WERI-Rb-1 (cell line): ENCODE measurements around the gene SLCO2B1.
A peak's percentile ranks its signal among the peaks of the same experiment; 100 is the strongest.

Experiments used
- DNase-seq: peaks from one replicate; pipeline ENCODE4 v3.0.0-alpha.2; 2020
- H3K27ac ChIP-seq: fragments of 250-450 bp; sonication (Bioruptor Pico); 2 replicates; pipeline ENCODE4 v1.5.1; 2020; ENCODE audit warnings: mild to moderate bottlenecking, moderate library complexity
- H3K27me3 ChIP-seq: fragments of 250-450 bp; sonication (Bioruptor Pico); 2 replicates; pipeline ENCODE4 v1.5.1; 2021; ENCODE audit warnings: mild to moderate bottlenecking, low read depth, moderate library complexity; ENCODE audit not compliant: insufficient read depth, severe bottlenecking
- H3K36me3 ChIP-seq: fragments of 250-450 bp; sonication (Bioruptor Pico); 2 replicates; pipeline ENCODE4 v1.5.1; 2020; ENCODE audit warnings: mild to moderate bottlenecking, moderate library complexity
- H3K4me3 ChIP-seq: 2 replicates; pipeline ENCODE4 v1.5.1; 2011; ENCODE audit warnings: low read depth, mild to moderate bottlenecking, control low read depth, low read length
- H3K9me3 ChIP-seq: fragments of 250-450 bp; sonication (Bioruptor Pico); 2 replicates; pipeline ENCODE4 v1.5.1; 2021; ENCODE audit warnings: mild to moderate bottlenecking, moderate library complexity; ENCODE audit not compliant: severe bottlenecking
- TF ChIP-seq, protein P1 (sequence below): IDR thresholded peaks from 2 replicates; pipeline ENCODE4 v1.5.1; 2011; ENCODE audit warnings: low read depth, mild to moderate bottlenecking, control low read depth, inconsistent platforms, low read length

Gene SLCO2B1

DNA sequence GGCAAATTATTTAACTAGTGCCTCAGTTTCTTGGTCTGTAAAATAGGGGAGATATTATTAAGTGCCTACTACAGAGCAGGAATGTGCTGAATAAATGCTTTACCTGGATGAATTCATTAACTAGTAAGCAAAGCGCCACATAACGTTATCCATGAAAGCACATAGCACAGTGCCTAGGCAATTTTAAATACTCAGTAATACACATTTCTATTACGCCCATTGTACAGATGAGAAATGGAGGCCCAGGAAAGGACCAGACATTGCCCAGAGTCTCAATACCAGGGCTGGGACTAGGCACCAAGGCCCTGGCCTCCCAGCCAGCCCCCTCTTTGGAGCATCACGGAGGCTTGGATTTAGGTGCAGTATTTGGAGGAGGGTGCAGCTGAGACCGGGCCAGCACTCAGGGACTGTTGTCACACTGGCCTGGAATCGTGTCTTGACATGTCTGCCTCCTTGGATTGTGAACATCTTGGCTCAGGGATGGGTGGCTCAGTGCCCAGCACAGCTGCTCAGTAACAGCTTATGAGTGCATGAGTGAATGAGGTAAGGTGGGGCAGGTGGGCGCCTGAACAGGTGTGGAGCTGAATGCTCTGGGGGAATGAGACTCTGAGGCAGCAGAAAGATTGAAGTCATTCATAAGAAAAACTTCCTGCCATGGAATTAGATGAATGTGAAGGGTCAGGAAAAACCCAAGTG lies 47.5 kb downstream of the SLCO2B1 start:
- no peaks in the 10 kb centered on the region for H3K36me3 ChIP-seq
- no peak overlapping the region for H3K4me3 ChIP-seq
- no peak overlapping the region for H3K27ac ChIP-seq
- H3K9me3 ChIP-seq = no peaks in the 10 kb centered on the region
- no peak for DNase-seq
- H3K27me3 ChIP-seq = no peaks in the 10 kb centered on the region
- TF ChIP-seq, protein P1, sequence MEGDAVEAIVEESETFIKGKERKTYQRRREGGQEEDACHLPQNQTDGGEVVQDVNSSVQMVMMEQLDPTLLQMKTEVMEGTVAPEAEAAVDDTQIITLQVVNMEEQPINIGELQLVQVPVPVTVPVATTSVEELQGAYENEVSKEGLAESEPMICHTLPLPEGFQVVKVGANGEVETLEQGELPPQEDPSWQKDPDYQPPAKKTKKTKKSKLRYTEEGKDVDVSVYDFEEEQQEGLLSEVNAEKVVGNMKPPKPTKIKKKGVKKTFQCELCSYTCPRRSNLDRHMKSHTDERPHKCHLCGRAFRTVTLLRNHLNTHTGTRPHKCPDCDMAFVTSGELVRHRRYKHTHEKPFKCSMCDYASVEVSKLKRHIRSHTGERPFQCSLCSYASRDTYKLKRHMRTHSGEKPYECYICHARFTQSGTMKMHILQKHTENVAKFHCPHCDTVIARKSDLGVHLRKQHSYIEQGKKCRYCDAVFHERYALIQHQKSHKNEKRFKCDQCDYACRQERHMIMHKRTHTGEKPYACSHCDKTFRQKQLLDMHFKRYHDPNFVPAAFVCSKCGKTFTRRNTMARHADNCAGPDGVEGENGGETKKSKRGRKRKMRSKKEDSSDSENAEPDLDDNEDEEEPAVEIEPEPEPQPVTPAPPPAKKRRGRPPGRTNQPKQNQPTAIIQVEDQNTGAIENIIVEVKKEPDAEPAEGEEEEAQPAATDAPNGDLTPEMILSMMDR = no peak

DNA sequence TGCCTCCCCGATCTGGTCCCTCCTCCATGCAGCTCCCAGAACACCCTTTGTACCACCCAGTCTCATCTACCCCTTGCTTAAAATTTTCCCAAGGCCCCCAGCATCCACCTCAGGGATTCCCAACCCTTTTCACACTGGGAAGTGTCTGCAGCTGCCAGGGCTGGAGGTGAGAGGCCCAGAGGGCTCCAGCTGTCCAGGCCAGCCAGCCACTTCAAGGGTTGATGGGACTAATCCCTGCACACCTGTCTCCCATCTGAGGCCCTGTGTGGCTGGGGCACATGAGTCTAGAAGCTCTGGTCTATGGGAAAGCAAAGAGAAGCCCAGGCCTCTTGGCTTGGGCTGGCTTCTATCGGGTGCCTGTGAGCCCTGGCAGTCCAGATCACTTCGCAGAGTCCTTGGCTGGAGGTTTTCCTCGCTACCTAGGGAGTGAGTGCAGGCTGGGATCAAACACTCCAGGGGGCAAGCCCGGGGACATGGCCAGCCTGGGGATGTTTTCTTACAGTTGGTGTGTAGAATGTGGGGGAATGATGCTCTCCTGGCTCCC lies 48.6 kb downstream of the SLCO2B1 start:
- TF ChIP-seq, protein P1 = no peak
- Histone ChIP-seq H3K27ac (no peak overlapping the region), H3K27me3 (no peaks in the 10 kb centered on the region), H3K4me3 (no peak overlapping the region), H3K36me3 (no peaks in the 10 kb centered on the region), H3K9me3 (no peaks in the 10 kb centered on the region)
- DNase-seq = peak; percentile 66

DNA sequence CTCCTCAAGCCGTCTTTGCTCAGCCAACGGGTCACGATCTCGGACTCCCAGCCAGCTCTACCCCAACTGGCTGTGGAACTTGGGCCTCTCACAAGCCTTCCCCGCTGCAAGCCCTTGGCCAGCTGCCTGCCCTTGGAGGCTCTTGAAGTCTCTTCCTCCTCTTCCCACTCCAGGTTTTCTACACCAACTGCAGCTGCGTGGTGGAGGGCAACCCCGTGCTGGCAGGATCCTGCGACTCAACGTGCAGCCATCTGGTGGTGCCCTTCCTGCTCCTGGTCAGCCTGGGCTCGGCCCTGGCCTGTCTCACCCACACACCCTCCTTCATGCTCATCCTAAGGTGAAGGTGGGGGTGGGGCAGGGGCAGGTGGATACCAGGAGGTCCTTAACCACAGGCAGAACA lies 49.1 kb downstream of the SLCO2B1 start:
- no peak overlapping the region for H3K4me3 ChIP-seq
- no peak overlapping the region for H3K27ac ChIP-seq
- no peaks in the 10 kb centered on the region for H3K36me3 ChIP-seq
- DNase-seq = no peak
- no peaks in the 10 kb centered on the region for H3K27me3 ChIP-seq
- TF ChIP-seq, protein P1 = no peak
- no peaks in the 10 kb centered on the region for H3K9me3 ChIP-seq

DNA sequence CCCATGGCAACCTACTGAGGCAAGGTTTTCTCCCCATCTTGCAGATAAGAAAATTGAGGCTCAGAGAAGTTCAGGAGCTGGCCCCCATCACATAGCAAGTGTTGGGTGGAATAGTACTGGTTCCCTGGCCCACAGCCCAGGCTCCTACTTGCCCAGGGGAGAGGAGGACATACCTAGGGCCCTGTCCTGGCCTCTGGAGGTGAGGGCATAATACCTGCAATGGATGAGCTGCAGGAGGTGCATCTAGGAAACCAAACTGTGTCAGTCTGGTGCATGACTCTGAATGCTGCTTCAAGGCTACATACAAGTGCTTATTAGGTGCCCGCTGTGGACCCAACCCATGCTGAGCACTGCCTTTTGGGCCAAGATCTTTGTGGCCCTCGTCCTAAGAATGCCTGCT lies 49.6 kb downstream of the SLCO2B1 start:
- no peak overlapping the region for H3K27ac ChIP-seq
- DNase-seq = no peak
- no peaks in the 10 kb centered on the region for H3K36me3 ChIP-seq
- TF ChIP-seq, protein P1 = no peak
- H3K4me3 ChIP-seq = no peak overlapping the region
- H3K27me3 ChIP-seq = no peaks in the 10 kb centered on the region
- no peaks in the 10 kb centered on the region for H3K9me3 ChIP-seq

DNA sequence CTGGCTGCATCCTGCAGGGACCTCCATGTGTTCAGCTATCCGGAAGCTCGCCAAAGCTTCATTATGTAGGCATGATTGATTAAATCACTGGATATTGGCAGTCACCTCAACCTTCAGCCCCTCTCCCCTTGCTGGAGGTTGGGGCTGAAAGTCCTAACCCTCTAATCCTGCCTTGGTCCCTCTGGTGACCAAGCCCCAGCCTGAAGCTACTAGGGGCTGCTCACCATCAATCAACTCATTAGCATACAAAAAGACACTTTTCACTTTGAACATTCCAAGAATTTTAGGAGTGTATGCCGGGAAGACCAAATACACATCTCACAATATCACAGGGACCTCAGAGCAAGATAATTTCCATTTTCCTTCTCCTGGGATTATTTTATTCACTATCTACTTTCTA lies 50.9 kb downstream of the SLCO2B1 start:
- DNase-seq = no peak
- TF ChIP-seq, protein P1 = no peak
- H3K36me3 ChIP-seq = no peaks in the 10 kb centered on the region
- H3K27ac ChIP-seq = no peak overlapping the region
- H3K4me3 ChIP-seq = no peak overlapping the region
- no peaks in the 10 kb centered on the region for H3K27me3 ChIP-seq
- H3K9me3 ChIP-seq = no peaks in the 10 kb centered on the region

DNA sequence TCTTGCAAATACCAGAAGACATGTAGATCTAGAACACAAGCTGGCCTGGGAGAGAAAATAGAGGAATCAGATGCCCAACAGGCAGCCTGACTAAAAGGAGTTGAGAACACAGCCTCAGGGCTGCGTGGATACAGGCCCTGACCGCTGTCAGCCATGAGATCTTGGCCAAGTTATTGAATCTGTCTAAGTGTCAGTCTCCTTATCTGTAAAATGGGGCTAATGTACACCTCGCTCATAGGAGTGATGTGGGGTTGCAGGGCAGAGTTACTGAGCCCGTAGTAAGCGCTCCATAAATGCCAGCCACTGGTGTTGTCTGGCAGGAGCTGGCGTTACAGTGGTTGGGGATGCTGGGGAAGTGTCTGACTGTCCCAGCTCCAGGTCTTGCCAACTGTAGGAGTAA lies 51.3 kb downstream of the SLCO2B1 start:
- no peak for DNase-seq
- Histone ChIP-seq H3K36me3 (no peaks in the 10 kb centered on the region), H3K9me3 (no peaks in the 10 kb centered on the region), H3K27me3 (no peaks in the 10 kb centered on the region), H3K4me3 (no peak overlapping the region), H3K27ac (no peak overlapping the region)
- TF ChIP-seq, protein P1 = no peak
